Measurements from ENCODE around the gene MINK1.
"Not testable (repeated sequence)": the region's sequence is repeated elsewhere in the genome, so short reads cannot be mapped to it uniquely, and the experiment has no call there.

Gene MINK1

DNA sequence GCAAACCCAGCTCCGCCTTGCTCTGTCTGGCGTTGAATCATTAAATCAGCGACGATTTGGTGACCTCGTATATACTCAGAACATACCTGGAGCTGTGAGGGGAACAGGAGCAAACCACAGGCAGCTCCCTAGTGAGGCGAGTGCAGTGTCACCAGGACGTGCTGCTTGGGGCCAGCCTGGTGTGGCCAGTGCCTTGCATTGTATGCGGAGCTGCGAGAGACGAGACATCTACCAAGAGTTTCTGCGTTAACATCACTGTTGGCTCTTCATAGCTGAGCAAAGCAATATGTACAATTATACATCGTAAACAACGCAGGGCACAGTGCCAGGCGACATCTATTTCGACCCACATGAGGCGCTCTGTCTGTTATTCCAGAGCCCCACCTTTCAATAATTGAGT, 27.9 kb downstream of the MINK1 start:
- no peak for TF ChIP-seq POLR2A (IDR thresholded peaks at IDR 0.05; ENCODE audit: low read length)
- TF ChIP-seq GATA1 (IDR thresholded peaks at IDR 0.05; ENCODE audit: low read depth, low read length) = no peak
- DNase-seq = no peak

DNA sequence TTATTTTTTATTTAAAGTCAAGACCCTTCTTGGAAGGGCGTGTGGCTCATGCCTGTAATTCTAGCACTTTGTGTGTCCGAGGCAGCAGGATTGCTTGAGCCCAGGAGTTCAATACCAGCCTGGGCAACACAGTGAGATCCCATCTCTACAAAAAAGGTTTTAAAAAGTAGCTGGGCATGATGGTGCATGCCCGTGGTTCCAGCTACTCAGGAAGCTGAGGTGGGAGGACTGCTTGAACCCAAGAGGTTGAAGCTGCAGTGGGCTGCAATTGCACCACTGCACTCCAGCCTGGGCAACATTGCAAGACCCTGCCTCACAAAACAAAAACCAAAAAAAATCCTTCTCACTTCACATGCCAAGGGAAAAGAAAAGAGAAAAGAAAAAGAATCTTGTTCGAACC, 29.6 kb downstream of the MINK1 start:
- no peak for DNase-seq
- TF ChIP-seq GATA1 (IDR thresholded peaks at IDR 0.05; ENCODE audit: low read depth, low read length) (no peak), POLR2A (IDR thresholded peaks at IDR 0.05; ENCODE audit: low read length) (no peak)

DNA sequence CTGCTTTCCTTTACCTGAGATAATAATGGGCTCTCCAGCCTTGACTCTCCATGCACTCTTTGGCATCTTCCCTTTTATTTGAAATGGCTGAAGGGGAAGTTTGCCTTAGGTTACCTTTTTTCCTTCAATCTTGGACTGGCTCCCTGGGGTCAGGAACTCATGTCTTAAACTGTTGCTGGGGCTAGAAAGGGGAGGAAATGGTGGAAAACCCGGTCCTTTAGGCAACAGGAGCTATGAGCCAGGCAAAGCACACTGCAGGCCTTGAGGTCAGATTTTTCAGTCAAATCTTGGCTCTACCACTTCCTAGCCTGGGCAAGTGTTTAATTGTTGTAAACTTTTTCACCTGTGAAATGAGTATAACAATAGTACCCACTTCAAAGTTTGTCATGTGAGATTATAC, 30.2 kb downstream of the MINK1 start:
- TF ChIP-seq POLR2A (IDR thresholded peaks at IDR 0.05; ENCODE audit: low read length) (no peak), GATA1 (IDR thresholded peaks at IDR 0.05; ENCODE audit: low read depth, low read length) (no peak)

DNA sequence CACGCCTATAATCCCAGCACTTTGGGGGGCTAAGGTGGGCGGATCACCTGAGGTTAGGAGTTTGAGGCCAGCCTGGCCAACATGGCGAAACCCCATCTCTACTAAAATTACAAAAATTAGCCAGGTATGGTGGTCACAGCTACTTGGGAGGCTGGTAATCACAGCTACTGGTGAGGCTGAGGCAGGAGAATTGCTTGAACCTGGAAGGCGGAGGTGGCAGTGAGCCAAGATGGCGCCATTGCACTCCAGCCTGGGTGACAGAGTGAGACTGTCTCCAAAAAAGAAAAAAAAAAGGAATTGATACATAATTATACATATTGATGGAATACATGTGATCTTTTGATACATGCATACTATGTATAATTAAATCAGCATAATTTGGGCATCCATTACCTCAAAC, 34.4 kb downstream of the MINK1 start:
- DNase-seq = not testable (repeated sequence)

More for the DNA sequence above, 30.2 kb downstream of the MINK1 start:
- DNase-seq = no peak

DNA sequence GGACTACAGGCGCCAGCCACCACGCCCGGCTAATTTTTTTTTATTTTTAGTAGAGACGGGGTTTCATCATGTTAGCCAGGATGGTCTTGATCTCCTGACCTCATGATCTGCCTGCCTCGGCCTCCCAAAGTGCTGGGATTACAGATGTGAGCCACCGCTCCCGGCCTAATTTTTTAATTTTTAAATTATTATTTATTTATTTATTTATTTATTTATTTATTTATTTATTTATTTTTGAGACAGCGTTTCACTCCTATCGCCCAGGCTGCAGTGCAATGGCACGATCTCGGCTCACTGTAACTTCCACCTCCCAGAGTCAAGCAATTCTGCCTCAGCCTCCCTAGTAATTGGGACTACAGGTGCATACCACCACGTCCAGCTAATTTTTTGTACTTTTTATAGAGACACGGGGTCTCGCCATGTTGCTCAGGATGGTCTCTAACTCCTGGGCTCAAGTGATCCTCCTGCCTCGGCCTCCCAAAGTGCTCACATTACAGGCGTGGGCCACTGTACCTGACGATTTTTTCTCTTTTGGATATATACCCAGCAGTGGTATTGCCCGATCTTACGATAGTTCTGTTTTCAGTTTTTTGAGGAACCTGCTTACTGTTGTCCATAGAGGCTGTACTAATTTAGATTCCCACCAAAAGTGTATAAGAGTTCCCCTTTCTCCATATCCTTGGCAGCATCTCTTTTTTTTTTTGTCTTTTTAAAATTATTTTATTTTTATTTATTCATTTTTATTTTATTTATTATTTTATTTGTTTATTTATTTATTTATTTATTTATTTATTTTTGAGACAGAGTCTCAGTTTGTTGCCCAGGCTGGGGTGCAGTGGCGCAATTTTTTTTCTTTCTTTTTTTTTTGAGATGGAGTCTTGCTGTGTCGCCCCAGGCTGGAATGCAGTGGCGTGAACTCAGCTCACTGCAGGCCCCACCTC, 36.2 kb downstream of the MINK1 start:
- not testable (repeated sequence) for DNase-seq

DNA sequence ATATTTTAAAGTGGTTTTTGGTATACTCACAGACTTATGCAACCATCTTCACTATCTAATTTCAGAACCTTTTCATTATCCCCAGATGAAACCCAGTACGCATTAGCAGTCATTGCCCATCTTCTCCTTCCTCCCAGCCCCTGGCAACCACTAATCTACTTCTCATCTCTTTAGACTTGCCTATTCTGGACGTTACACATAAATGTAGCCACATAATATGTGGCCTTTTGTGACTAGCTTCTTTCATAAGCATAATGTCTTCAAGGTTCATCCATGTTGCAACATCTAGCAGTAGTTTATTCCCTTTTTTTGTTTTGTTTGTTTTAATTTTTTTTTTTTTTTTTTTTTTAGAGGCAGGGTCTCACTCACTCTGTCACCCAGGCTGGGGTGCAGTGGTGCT, 37.7 kb downstream of the MINK1 start:
- DNase-seq = no peak
- no peak for TF ChIP-seq GATA1 (IDR thresholded peaks at IDR 0.05; ENCODE audit: low read depth, low read length)
- no peak for TF ChIP-seq POLR2A (IDR thresholded peaks at IDR 0.05; ENCODE audit: low read length)

DNA sequence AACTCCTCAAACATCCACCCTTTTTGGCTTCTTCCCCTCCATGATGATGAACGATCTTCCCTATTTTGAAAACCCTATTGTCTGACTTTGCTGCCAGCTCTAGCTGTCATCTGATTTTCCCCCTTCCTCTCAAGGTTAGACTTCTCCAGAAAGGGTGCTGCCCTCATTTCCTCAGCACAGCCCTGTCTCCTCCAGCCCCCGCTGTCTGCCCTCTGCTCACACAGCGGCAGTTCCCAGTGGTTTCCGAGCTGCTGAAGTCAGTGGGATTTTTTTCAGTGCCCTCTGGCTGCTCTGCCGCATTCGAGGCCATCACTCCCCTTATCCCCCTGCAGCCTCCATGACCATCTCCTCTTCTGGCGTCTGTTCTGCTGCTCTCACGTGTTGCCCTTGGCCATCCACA, 39.6 kb downstream of the MINK1 start:
- DNase-seq = no peak
- TF ChIP-seq POLR2A (IDR thresholded peaks at IDR 0.05; ENCODE audit: low read length) (no peak), GATA1 (IDR thresholded peaks at IDR 0.05; ENCODE audit: low read depth, low read length) (no peak)

DNA sequence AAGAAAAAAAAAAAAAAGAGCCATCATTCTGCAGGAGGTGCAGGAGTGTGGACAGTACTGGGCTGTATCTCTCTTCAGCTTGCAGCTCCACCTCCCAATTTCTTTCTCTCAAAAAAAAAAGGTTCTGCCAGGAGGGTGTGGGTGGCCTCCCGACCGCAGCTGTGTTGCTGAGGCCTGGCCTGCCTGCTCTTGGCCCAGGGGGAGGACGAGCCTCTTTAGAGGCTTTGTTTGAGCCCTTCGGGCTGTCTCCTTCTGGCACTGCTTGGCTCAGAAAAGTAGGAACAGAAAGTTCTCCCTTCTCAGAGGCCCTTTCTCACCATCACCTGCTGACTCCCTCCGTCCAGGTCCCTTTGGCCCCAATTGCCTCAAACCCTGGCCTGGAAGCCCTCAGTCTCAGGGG, 43.9 kb downstream of the MINK1 start:
- no peak for TF ChIP-seq POLR2A (IDR thresholded peaks at IDR 0.05; ENCODE audit: low read length)
- no peak for TF ChIP-seq GATA1 (IDR thresholded peaks at IDR 0.05; ENCODE audit: low read depth, low read length)
- no peak for DNase-seq

DNA sequence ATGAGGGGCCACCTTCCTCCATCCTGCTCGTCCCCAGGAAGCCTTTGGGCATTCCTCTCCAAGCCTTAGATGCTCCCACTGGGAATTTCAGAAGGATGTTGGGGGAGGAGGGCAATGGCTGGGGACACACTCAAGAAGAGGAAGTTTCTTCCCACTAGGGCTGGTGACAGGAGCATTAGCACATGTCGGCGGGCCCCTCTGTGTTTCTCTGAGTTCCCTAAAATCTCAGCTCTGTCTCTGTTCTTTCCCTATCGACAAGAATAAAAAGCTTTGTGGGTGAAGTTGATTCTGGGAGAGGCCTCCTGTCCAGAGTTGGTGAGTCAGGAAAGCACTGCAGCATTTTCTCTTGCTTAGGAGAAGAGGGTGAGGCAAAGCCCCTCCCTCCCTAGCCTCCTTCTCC, 46.5 kb downstream of the MINK1 start:
- TF ChIP-seq POLR2A (IDR thresholded peaks at IDR 0.05; ENCODE audit: low read length) = no peak
- no peak for TF ChIP-seq GATA1 (IDR thresholded peaks at IDR 0.05; ENCODE audit: low read depth, low read length)
- no peak for DNase-seq

DNA sequence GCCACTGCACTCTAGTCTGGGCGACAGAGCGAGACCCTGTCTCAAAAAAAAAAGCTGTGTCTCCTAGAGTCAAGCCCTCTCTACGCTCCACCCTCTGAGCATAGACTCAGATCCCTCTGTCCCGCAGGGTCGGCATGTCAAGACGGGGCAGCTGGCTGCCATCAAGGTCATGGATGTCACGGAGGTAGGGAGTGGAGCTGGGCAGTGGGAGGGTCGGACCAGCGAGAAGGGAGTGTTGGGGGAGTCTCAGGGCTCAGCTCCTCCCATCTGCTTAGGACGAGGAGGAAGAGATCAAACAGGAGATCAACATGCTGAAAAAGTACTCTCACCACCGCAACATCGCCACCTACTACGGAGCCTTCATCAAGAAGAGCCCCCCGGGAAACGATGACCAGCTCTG, 47.7 kb downstream of the MINK1 start:
- TF ChIP-seq POLR2A (IDR thresholded peaks at IDR 0.05; ENCODE audit: low read length) (no peak), GATA1 (IDR thresholded peaks at IDR 0.05; ENCODE audit: low read depth, low read length) (no peak)

DNA sequence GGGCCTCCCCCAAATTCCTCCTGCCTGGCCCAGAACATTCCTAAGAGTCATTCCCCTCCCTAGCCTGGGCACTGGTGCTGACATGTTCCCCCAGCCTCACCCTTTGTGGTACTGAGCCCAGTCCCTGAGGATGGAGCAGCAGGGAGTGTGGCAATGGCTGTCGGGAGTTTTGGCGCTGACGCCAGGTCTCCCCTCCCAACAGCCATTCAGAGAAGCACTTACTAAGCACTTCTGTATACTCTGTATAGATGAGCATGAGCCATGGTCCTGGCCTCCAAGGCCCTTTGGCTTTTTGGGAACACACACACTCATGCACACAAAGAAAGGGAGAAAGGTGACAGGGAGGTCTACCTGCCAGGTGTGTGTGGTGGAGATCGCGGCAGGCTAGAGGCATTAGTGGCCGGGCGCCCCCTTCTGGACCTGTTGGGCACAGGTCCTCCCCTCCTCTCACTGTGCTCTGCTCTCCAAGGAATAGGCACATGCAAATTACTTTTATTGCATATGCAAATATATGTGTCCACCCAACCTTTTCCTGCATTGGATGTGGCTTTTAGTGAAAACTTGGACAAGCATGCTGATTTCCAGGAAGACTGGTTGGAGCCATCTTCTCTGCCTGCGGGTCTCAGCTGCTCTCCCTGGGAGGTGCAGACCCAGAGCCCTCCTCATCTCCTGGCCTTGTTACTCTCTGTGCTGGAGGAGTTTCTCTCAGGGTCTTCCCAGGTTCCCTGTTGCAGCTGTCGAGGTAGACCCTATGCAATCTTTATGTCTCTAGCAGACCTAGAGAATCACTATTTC, 48.8 kb downstream of the MINK1 start:
- peak; percentile 53 to 77 for DNase-seq
- TF ChIP-seq GATA1 (IDR thresholded peaks at IDR 0.05; ENCODE audit: low read depth, low read length) (no peak), POLR2A (IDR thresholded peaks at IDR 0.05; ENCODE audit: low read length) (no peak)

More for the DNA sequence above, 47.7 kb downstream of the MINK1 start:
- no peak for DNase-seq

DNA sequence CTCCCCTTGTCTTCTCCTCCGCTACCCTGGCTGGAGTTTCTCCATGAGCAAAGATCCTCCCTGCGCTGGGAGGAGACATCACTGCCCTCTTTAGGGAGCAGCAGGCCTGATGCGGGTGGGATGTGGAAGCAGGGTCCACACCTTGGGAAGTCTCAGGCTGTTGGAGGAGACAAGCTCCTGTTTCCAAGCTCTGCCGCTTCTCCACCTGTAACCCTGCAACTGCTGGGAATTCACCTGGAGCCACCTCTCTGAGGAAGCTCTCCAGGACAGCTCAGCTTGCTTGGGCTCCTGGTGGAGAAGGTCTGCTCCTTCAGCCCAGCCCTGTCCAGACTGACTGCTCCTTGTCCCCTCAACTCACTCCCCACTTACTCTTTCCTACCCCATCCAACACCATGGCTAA, 51.3 kb downstream of the MINK1 start:
- no peak for DNase-seq
- TF ChIP-seq GATA1 (IDR thresholded peaks at IDR 0.05; ENCODE audit: low read depth, low read length) (no peak), POLR2A (IDR thresholded peaks at IDR 0.05; ENCODE audit: low read length) (no peak)

DNA sequence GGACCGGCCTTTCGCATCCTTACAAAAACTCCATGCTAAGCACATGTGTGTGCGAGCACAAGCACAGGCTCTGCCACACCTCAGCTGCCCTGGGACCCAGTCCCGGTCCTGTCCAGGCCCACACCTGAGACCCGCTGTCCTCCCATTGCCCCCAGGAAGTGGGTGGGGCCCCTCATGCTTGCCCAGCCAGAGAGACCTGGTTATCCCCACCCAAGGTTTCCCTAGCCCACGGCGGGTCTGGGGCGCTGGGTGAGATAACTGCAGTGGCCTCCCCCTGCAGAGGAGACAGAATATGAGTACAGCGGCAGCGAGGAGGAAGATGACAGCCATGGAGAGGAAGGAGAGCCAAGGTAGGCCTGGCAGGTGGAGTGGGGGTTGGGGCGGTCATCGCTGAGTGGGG, 53.7 kb downstream of the MINK1 start:
- DNase-seq = no peak
- TF ChIP-seq GATA1 (IDR thresholded peaks at IDR 0.05; ENCODE audit: low read depth, low read length) (no peak), POLR2A (IDR thresholded peaks at IDR 0.05; ENCODE audit: low read length) (no peak)

DNA sequence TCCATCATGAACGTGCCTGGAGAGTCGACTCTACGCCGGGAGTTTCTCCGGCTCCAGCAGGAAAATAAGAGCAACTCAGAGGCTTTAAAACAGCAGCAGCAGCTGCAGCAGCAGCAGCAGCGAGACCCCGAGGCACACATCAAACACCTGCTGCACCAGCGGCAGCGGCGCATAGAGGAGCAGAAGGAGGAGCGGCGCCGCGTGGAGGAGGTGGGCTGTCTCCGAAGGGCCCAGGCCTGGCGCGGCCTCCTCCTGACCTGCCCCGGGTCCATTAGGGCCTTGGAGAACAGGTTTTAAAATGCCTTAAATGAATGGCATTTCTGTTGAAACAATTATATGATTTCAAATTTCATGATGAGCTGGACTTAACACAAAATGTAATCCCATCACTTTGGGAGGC, 54.4 kb downstream of the MINK1 start:
- DNase-seq = no peak
- TF ChIP-seq GATA1 (IDR thresholded peaks at IDR 0.05; ENCODE audit: low read depth, low read length) = no peak
- no peak for TF ChIP-seq POLR2A (IDR thresholded peaks at IDR 0.05; ENCODE audit: low read length)

Data from erythroblast (primary cell).